SK-N-SH (cell line): ENCODE data around the gene UBXN6. TPM values are rescaled to one million over a fixed set of nuclear protein-coding genes. Genes with fewer than 3 reads are reported as not detected.
A peak's percentile ranks its signal among the peaks of the same experiment; 100 is the strongest.

ENCODE experiments used
- CTCF ChIA-PET: fragments of 300-600, 350-600 bp; formaldehyde crosslinking; extraction: SDS; loops from one replicate; lab custom pipeline; 2021; lab: Yijun Ruan, JAX
- POLR2A ChIA-PET: fragments of 350-600 bp; sonication (Branson Sonifier 250); formaldehyde crosslinking; extraction: SDS; loops from one replicate; lab custom pipeline; 2020; ENCODE audit warnings: antibody characterized with exemption, inconsistent platforms; lab: Yijun Ruan, JAX
- DNase-seq: peaks from one replicate; pipeline ENCODE4 v3.0.0; 2012
- H2AFZ ChIP-seq: fragments of 200-600 bp; sonication (generic); 2 replicates; pipeline ENCODE4 v1.8.1; 2016; ENCODE audit warnings: antibody characterized with exemption, mild to moderate bottlenecking, low read depth
- H3F3A ChIP-seq: fragments of 200-600 bp; sonication (generic); replicated peaks from 2 replicates; pipeline ENCODE3; 2016; ENCODE audit warnings: antibody characterized with exemption, mild to moderate bottlenecking; ENCODE audit not compliant: insufficient read depth
- H3K27ac ChIP-seq, 2 experiments: fragments of 200-500 bp in 1 of 2; fragments of 200-600 bp in 1 of 2; sonication (Bioruptor generic) in 1 of 2; sonication (generic), shearing (Covaris generic) in 1 of 2; 2 replicates each; pipeline versions ENCODE4 v1.5.1 to v1.6.1; 2014 to 2016; ENCODE audit warnings: low read depth in 2 of 2, inconsistent platforms in 1 of 2, low read length in 1 of 2, mild to moderate bottlenecking in 1 of 2, mixed read lengths in 1 of 2
- H3K27me3 ChIP-seq: fragments of 200-600 bp; sonication (generic), shearing (Covaris generic); 2 replicates; pipeline ENCODE4 v1.6.1; 2016; ENCODE audit warnings: mixed run types; ENCODE audit not compliant: insufficient read depth
- H3K36me3 ChIP-seq, 2 experiments: fragments of 200-500 bp in 1 of 2; fragments of 200-600 bp in 1 of 2; sonication (Bioruptor generic) in 1 of 2; sonication (generic) in 1 of 2; replicated peaks in 1 of 2; 2 replicates each; pipeline versions ENCODE3 to v1.5.1; 2014 to 2016; ENCODE audit warnings: low read length in 1 of 2, mild to moderate bottlenecking in 1 of 2; ENCODE audit not compliant: insufficient read depth in 2 of 2, control insufficient read depth in 1 of 2
- H3K4me1 ChIP-seq, 2 experiments: fragments of 200-500 bp in 1 of 2; fragments of 200-600 bp in 1 of 2; sonication (Bioruptor generic) in 1 of 2; sonication (generic), shearing (Covaris generic) in 1 of 2; 2 replicates each; pipeline versions ENCODE4 v1.5.1 to v1.6.1; 2014 to 2016; ENCODE audit warnings: low read depth in 1 of 2, low read length in 1 of 2, mixed run types in 1 of 2; ENCODE audit not compliant: insufficient read depth in 2 of 2, control insufficient read depth in 1 of 2
- H3K4me2 ChIP-seq: fragments of 200-600 bp; sonication (generic), shearing (Covaris generic); 2 replicates; pipeline ENCODE4 v1.6.1; 2017; ENCODE audit warnings: mixed run types
- H3K4me3 ChIP-seq, 2 experiments: fragments of 200-500 bp in 1 of 2; fragments of 200-600 bp in 1 of 2; sonication (Bioruptor generic) in 1 of 2; sonication (generic), shearing (Covaris generic) in 1 of 2; 2 replicates each; pipeline versions ENCODE4 v1.5.1 to v1.8.1; 2014 to 2016; ENCODE audit warnings: low read depth in 2 of 2, inconsistent platforms in 1 of 2, low read length in 1 of 2, mild to moderate bottlenecking in 1 of 2, mixed read lengths in 1 of 2, moderate library complexity in 1 of 2
- H3K79me2 ChIP-seq: fragments of 200-600 bp; sonication (generic); 2 replicates; pipeline ENCODE4 v1.8.1; 2017; ENCODE audit warnings: mild to moderate bottlenecking; ENCODE audit not compliant: insufficient read depth
- H3K9ac ChIP-seq: fragments of 200-600 bp; sonication (generic); 2 replicates; pipeline ENCODE4 v1.6.1; 2017; ENCODE audit warnings: mixed run types
- H3K9me2 ChIP-seq: fragments of 200-600 bp; sonication (generic); 2 replicates; pipeline ENCODE4 v1.6.1; 2017; ENCODE audit warnings: mixed run types
- H3K9me3 ChIP-seq: fragments of 200-600 bp; sonication (generic); 2 replicates; pipeline ENCODE4 v1.6.1; 2017; ENCODE audit warnings: mixed run types, mild to moderate bottlenecking, moderate library complexity
- H4K20me1 ChIP-seq: fragments of 200-600 bp; sonication (generic); 2 replicates; pipeline ENCODE4 v1.6.1; 2017; ENCODE audit warnings: mild to moderate bottlenecking, mixed run types; ENCODE audit not compliant: insufficient read depth
- CTCF ChIP-seq: fragments of 200-600 bp; sonication (generic); IDR thresholded peaks from 2 replicates; pipeline ENCODE4 v1.6.1; 2017; ENCODE audit warnings: antibody characterized with exemption, mild to moderate bottlenecking, moderate library complexity
- ELF1 ChIP-seq: IDR thresholded peaks from 2 replicates; pipeline ENCODE4 v1.4.0; 2012
- FOSL2 ChIP-seq: IDR thresholded peaks from 2 replicates; pipeline ENCODE4 v1.4.0; 2012; ENCODE audit warnings: low read depth, mild to moderate bottlenecking, moderate library complexity, borderline replicate concordance
- GABPA ChIP-seq: IDR thresholded peaks from 2 replicates; pipeline ENCODE4 v1.4.0; 2012; ENCODE audit warnings: low read depth, mild to moderate bottlenecking
- MXI1 ChIP-seq: IDR thresholded peaks from 2 replicates; pipeline ENCODE4 v1.6.1; 2012; ENCODE audit warnings: mild to moderate bottlenecking, low read depth, low read length, improper control_type of control experiment
- NFIC ChIP-seq: IDR thresholded peaks from 2 replicates; pipeline ENCODE4 v1.4.0; 2012; ENCODE audit warnings: borderline replicate concordance
- TCF12 ChIP-seq: IDR thresholded peaks from 2 replicates; pipeline ENCODE4 v1.4.0; 2012
- TEAD4 ChIP-seq: IDR thresholded peaks from 2 replicates; pipeline ENCODE4 v1.4.0; 2012; ENCODE audit warnings: mild to moderate bottlenecking, borderline replicate concordance; ENCODE audit not compliant: insufficient read depth
- USF1 ChIP-seq: IDR thresholded peaks from 2 replicates; pipeline ENCODE4 v1.4.0; 2012; ENCODE audit warnings: low read depth, borderline replicate concordance
- WGBS: methylation state at CpG from one replicate; pipeline ENCODE4 v1.1.6; 2017; ENCODE audit warnings: low lambda C conversion rate; 5-methylcytosine and 5-hydroxymethylcytosine counted together
- polyA plus RNA-seq, 3 experiments: library from polyadenylated mRNA; depleted of rRNA; stranded (reverse); fragments of >200 nt; gene quantifications; 2 replicates each; pipeline ENCODE4 v1.2.3, GENCODE V29; 2012

Gene UBXN6
- polyA plus RNA-seq, 1 of the 3 experiments (the other 2 are of a cell fraction) = 110 TPM

DNA sequence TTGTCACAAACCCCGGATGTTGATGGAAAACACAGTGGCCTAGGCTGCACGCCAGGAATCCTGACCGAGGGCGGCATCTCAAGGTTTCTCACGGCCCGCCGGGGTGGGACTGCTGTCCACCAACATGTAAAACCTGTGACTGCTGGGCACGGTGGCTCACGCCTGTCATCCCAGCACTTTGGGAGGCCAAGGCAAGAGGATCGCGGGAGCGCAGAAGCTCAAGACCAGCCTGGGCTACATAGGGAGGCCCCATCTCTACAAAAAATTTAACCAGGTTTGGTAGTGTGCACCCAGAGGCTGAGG lies 49.5 kb upstream of the UBXN6 start:
- no peak for TF ChIP-seq TCF12
- TF ChIP-seq ELF1 = no peak
- TF ChIP-seq MXI1 = no peak
- no peak for TF ChIP-seq GABPA
- no peak for TF ChIP-seq USF1
- no peak for TF ChIP-seq TEAD4
- no peaks in the 10 kb centered on the region for H3K9me2 ChIP-seq
- no peaks in the 10 kb centered on the region for H3F3A ChIP-seq
- POLR2A ChIA-PET = no interaction called here
- H3K4me1 ChIP-seq = 0 out of 4 replicates have a peak, but pooled peaks cover 0 to 7% of the 10 kb centered on the region in 2 experiments
- H3K79me2 ChIP-seq = no peaks in the 10 kb centered on the region
- H2AFZ ChIP-seq = no peak overlapping the region
- no peak overlapping the region for H3K4me3 ChIP-seq
- 96% methylated on average over 11 of the region's 12 CpGs for WGBS
- H3K27ac ChIP-seq = peak overlapping the region in 1 of 2 experiments; percentile 43; a peak in 1 of 4 replicates
- H3K9ac ChIP-seq = no peak overlapping the region
- peaks cover 0 to 21% of the 10 kb centered on the region in 2 experiments for H3K36me3 ChIP-seq
- H3K4me2 ChIP-seq = no peak overlapping the region
- H3K27me3 ChIP-seq = no peaks in the 10 kb centered on the region
- no peak for DNase-seq
- CTCF ChIA-PET = interaction anchor here (1.6 to 3.2 kb wide), 2 partner anchors 16 to 18 kb away, joined by 5 to 20 read pairs; no protein-coding TSS in a partner anchor
- H4K20me1 ChIP-seq = no peaks in the 10 kb centered on the region
- H3K9me3 ChIP-seq = no peaks in the 10 kb centered on the region

DNA sequence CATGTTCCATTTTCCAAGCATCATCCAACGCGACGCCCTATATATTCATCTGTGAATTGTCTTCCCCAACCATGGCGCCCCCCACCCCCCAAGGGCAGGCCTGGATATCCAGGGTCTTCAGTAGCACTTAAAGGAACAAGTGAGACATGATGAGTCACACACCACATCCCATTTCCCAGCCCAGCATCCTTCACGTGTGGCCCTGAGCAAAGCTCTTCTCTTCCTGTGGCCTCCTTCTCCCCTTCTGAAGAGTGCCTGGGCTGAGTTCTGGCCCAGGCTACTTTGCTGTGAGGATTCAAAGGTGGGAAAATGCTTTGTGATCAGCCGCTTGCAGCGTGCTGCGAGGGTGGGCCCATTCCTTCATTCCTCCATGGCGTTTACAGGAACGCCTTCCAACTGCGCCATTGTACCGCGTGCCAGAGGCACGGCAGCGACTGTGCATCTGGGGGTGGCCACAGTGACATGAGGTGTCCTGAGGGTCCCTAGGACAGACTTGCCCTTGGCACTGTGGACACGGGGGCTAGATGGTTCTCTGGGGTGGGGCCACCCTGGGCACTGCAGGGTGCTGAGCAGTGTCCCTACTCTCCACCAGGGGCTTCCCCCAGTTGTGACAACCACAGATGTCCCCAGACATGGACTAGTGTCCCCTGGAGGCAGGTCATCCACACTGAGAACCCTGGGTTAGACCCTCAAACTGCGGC lies 49.0 kb upstream of the UBXN6 start:
- POLR2A ChIA-PET = no interaction called here
- Histone ChIP-seq H3K27me3 (no peaks in the 10 kb centered on the region), H3K79me2 (no peaks in the 10 kb centered on the region), H3K4me2 (no peak overlapping the region), H4K20me1 (no peaks in the 10 kb centered on the region), H3K9me2 (no peaks in the 10 kb centered on the region), H3K36me3 (peaks cover 0 to 25% of the 10 kb centered on the region in 2 experiments), H3K4me1 (0 out of 4 replicates have a peak, but pooled peaks cover 0 to 7% of the 10 kb centered on the region in 2 experiments), H3F3A (peaks cover 3% of the 10 kb centered on the region), H3K4me3 (no peak overlapping the region), H3K27ac (peak overlapping the region in 1 of 2 experiments; percentile 43; a peak in 1 of 4 replicates), H3K9ac (no peak overlapping the region), H2AFZ (no peak overlapping the region), H3K9me3 (no peaks in the 10 kb centered on the region)
- no peak for DNase-seq
- CTCF ChIA-PET = interaction anchor here (1.3 to 3.2 kb wide), 3 partner anchors 17 to 19 kb away, joined by 5 to 20 read pairs (median 5); no protein-coding TSS in a partner anchor
- 78% methylated on average over 16 of the region's 17 CpGs for whole genome bisulfite sequencing
- TF ChIP-seq ELF1 (no peak), NFIC (no peak), FOSL2 (peak; percentile 62; the same call in 1 of the 2 replicates), CTCF (peak; percentile 22; the same call in 1 of the 2 replicates)
